ENCODE measurements around the gene ANKRD6. TPM values are rescaled to one million over a fixed set of nuclear protein-coding genes. Genes with fewer than 3 reads are reported as not detected.

The ANKRD6 gene
- total RNA-seq, 4 donors from 2014 or later: 2.7 to 9.4 (median 6.6) TPM

DNA sequence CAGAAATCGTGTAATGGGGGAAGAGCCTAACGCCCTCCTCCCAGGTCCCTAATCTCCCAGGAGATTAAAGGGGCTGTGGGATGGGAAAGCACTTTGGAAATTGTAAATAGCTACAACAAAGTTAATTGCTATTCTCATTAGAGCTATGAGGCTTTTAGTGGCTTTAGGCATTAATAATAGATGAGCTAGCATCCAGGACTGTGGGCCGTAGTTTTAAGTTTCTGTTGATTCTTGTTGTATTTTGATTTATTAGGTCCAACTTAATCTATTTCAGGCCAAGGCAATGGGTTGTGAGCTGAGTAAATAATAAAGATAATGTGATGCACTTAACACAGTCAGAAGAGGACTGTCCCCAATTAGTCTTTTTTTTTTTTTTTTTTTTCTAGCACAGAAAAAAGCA lies 67.7 kb downstream of the ANKRD6 start:
- H3K36me3 ChIP-seq: no peaks in the 10 kb centered on the region
- 88 to 100% methylated on average over 1 to 3 of the region's 3 CpGs for WGBS, 2 donors (ENCODE audit: low coverage in 1 of 2)
- no peak overlapping the region for H3K4me3 ChIP-seq
- no peaks in the 10 kb centered on the region for H3K9me3 ChIP-seq
- no peaks in the 10 kb centered on the region for H3K4me1 ChIP-seq
- TF ChIP-seq, protein P1, sequence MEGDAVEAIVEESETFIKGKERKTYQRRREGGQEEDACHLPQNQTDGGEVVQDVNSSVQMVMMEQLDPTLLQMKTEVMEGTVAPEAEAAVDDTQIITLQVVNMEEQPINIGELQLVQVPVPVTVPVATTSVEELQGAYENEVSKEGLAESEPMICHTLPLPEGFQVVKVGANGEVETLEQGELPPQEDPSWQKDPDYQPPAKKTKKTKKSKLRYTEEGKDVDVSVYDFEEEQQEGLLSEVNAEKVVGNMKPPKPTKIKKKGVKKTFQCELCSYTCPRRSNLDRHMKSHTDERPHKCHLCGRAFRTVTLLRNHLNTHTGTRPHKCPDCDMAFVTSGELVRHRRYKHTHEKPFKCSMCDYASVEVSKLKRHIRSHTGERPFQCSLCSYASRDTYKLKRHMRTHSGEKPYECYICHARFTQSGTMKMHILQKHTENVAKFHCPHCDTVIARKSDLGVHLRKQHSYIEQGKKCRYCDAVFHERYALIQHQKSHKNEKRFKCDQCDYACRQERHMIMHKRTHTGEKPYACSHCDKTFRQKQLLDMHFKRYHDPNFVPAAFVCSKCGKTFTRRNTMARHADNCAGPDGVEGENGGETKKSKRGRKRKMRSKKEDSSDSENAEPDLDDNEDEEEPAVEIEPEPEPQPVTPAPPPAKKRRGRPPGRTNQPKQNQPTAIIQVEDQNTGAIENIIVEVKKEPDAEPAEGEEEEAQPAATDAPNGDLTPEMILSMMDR (IDR thresholded peaks at IDR 0.05): no peak
- TF ChIP-seq EP300 (IDR thresholded peaks at IDR 0.05; ENCODE audit: low read depth): no peak
- no peak for TF ChIP-seq POLR2AphosphoS5 (IDR thresholded peaks at IDR 0.05)
- no peak for TF ChIP-seq POLR2A (IDR thresholded peaks at IDR 0.05)
- no peak for DNase-seq
- in situ Hi-C loops (cut with MboI; ENCODE audit: low pct_ligation_motif_present in 1 of 4, low pct_unique_long_range_greater_than_20kb in 1 of 4, low sequenced_read_pairs in 3 of 4): no loop called here
- H3K27ac ChIP-seq: no peak overlapping the region
- intact Hi-C loops (cut with DNase I; ENCODE audit: low total_unique reads): no loop called here
- no peaks in the 10 kb centered on the region for H3K27me3 ChIP-seq

DNA sequence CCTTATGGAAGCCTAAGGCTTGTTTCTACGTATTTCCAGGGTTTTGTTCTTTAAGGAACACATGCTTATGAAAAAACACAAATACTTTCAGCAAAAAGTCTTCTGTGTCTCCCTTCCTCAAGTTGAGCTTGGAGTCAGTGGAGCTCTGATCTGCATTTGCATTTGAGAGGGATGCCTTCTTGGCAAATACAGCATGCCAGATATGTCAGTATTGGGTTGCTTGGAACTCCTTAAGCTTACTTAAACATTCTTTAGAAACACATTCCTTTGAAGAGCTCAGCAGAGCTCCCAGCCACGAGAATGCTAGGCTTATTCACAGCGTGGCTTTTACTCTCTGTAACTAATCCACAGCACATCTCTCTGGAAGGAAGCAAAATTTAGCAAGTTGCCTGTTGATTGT lies 68.3 kb downstream of the ANKRD6 start:
- Histone ChIP-seq H3K4me1 (no peaks in the 10 kb centered on the region), H3K9me3 (no peaks in the 10 kb centered on the region), H3K27ac (no peak overlapping the region), H3K36me3 (no peaks in the 10 kb centered on the region), H3K27me3 (no peaks in the 10 kb centered on the region), H3K4me3 (no peak overlapping the region)
- TF ChIP-seq EP300 (IDR thresholded peaks at IDR 0.05; ENCODE audit: low read depth): no peak
- TF ChIP-seq, protein P1 (IDR thresholded peaks at IDR 0.05): no peak
- no peak for TF ChIP-seq POLR2AphosphoS5 (IDR thresholded peaks at IDR 0.05)
- TF ChIP-seq POLR2A (IDR thresholded peaks at IDR 0.05): no peak
- no peak for DNase-seq
- WGBS, 2 donors (ENCODE audit: low coverage in 1 of 2): 66 to 89% methylated on average over 1 to 3 of the region's 3 CpGs
- intact Hi-C loops (cut with DNase I; ENCODE audit: low total_unique reads) (no loop called here), in situ Hi-C loops (cut with MboI; ENCODE audit: low pct_ligation_motif_present in 1 of 4, low pct_unique_long_range_greater_than_20kb in 1 of 4, low sequenced_read_pairs in 3 of 4) (no loop called here)

DNA sequence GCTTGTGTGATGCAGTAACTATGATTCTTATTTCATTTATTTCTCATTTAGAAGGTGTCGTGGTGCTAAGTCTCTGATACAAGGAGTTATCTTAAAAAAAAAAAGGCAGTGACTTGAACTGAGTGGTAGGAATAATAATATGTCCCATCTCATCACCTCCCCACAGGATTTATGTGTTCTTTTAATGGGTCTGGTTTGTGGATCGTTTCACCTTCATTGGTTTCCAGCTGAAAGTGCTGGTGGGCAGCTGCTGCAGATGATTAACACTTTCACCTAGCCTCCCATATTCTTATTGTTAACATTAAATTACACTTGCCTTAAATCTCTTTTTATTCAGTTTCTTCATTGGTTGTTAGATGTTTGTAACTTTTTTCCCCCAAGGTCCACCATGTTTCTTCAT lies 68.8 kb downstream of the ANKRD6 start:
- no peak for DNase-seq
- Histone ChIP-seq H3K4me3 (no peak overlapping the region), H3K9me3 (no peaks in the 10 kb centered on the region), H3K27me3 (no peaks in the 10 kb centered on the region), H3K27ac (no peak overlapping the region), H3K36me3 (no peaks in the 10 kb centered on the region), H3K4me1 (no peaks in the 10 kb centered on the region)
- in situ Hi-C loops (cut with MboI; ENCODE audit: low pct_ligation_motif_present in 1 of 4, low pct_unique_long_range_greater_than_20kb in 1 of 4, low sequenced_read_pairs in 3 of 4): no loop called here
- intact Hi-C loops (cut with DNase I; ENCODE audit: low total_unique reads): no loop called here
- no peak for TF ChIP-seq POLR2A (IDR thresholded peaks at IDR 0.05)
- TF ChIP-seq POLR2AphosphoS5 (IDR thresholded peaks at IDR 0.05): no peak
- 74 to 84% methylated on average over 2 of the region's 2 CpGs for WGBS, 2 donors (ENCODE audit: low coverage in 1 of 2)

DNA sequence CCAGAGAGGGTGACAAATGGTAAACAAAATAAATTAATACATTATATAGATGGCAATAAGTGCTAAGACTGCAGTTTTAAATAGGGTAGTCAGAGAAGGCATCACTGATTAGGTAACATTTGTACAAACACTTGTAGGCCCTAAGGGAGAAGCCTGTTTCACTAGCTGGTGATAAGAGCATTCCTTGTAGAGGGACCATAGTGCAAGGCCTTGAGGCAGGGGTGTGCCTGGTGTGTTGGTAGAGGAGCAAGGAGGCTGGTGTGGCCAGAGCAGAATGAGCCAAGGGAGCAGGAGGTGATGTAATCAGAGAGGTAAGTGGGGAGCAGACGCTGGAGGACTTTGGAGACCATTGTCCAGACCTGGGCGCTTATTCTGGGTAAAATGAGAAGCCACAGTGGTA lies 70.7 kb downstream of the ANKRD6 start:
- DNase-seq: no peak
- in situ Hi-C loops (cut with MboI; ENCODE audit: low pct_ligation_motif_present in 1 of 4, low pct_unique_long_range_greater_than_20kb in 1 of 4, low sequenced_read_pairs in 3 of 4): no loop called here
- no peak overlapping the region for H3K27ac ChIP-seq
- intact Hi-C loops (cut with DNase I; ENCODE audit: low total_unique reads): no loop called here
- no peak overlapping the region for H3K4me3 ChIP-seq
- TF ChIP-seq, protein P1 (IDR thresholded peaks at IDR 0.05): no peak
- TF ChIP-seq EP300 (IDR thresholded peaks at IDR 0.05; ENCODE audit: low read depth) (no peak), POLR2A (IDR thresholded peaks at IDR 0.05) (no peak), POLR2AphosphoS5 (IDR thresholded peaks at IDR 0.05) (no peak)
- H3K36me3 ChIP-seq: no peaks in the 10 kb centered on the region
- WGBS, 2 donors (ENCODE audit: low coverage in 1 of 2): 90% methylated on average over 2 of the region's 2 CpGs; no CpG with 5 or more reads in 1 of the 2 donors
- H3K4me1 ChIP-seq: no peaks in the 10 kb centered on the region
- no peaks in the 10 kb centered on the region for H3K27me3 ChIP-seq
- no peaks in the 10 kb centered on the region for H3K9me3 ChIP-seq

DNA sequence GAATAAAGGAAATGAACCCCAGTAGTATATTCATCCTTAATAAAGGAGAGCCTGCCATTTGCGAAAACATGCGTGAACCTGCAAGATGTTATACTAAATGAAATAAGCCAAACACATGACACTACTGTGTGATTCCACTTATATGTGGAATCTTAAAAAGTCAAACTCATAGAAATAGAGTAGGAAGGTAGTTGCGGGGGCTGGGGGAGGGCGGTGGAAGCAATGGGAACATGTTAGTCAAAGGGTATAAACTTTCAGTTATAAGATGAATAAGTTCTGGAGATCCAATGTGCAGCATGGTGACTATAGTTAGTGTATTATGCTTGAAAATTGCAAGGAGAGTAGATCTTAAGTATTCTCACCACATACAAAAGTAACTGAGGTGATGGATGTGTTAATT lies 72.9 kb downstream of the ANKRD6 start:
- in situ Hi-C loops (cut with MboI; ENCODE audit: low pct_ligation_motif_present in 1 of 4, low pct_unique_long_range_greater_than_20kb in 1 of 4, low sequenced_read_pairs in 3 of 4) (no loop called here), intact Hi-C loops (cut with DNase I; ENCODE audit: low total_unique reads) (no loop called here)
- TF ChIP-seq, protein P1 (IDR thresholded peaks at IDR 0.05): no peak
- TF ChIP-seq EP300 (IDR thresholded peaks at IDR 0.05; ENCODE audit: low read depth) (no peak), POLR2AphosphoS5 (IDR thresholded peaks at IDR 0.05) (no peak), POLR2A (IDR thresholded peaks at IDR 0.05) (no peak)
- no peaks in the 10 kb centered on the region for H3K9me3 ChIP-seq
- H3K4me1 ChIP-seq: no peaks in the 10 kb centered on the region
- H3K27ac ChIP-seq: no peak overlapping the region
- no peak for DNase-seq
- no peaks in the 10 kb centered on the region for H3K27me3 ChIP-seq
- WGBS, 2 donors (ENCODE audit: low coverage in 1 of 2): 98% methylated on average over 4 of the region's 4 CpGs
- H3K4me3 ChIP-seq: no peak overlapping the region
- H3K36me3 ChIP-seq: no peaks in the 10 kb centered on the region
